Measurements from ENCODE around the gene BTBD9.

BTBD9 gene

GRCh38 chr6:38639498-38640215 is at the start of gene BTBD9:
TSS of gene BTBD9 (minus strand) at chr6:38639929.
- peak; percentile 83 for DNase-seq

GRCh38 chr6:38688579-38689087 is 48.9 kb upstream of the BTBD9 start:
- peak; percentile 29 for DNase-seq

- no peak for DNase-seq
These were observed 47.8 kb upstream of the BTBD9 start for GRCh38 chr6:38687549-38687948.

- DNase-seq: no peak
These were observed 47.3 kb upstream of the BTBD9 start for GRCh38 chr6:38687043-38687353.

- no peak for DNase-seq
These were observed 46.7 kb upstream of the BTBD9 start for GRCh38 chr6:38686270-38687042.

- DNase-seq: no peak
These were observed 45.2 kb upstream of the BTBD9 start for GRCh38 chr6:38684904-38685303.

GRCh38 chr6:38684237-38684636 is 44.5 kb upstream of the BTBD9 start:
- DNase-seq: no peak

GRCh38 chr6:38681850-38682249 is 42.1 kb upstream of the BTBD9 start:
- DNase-seq: no peak

GRCh38 chr6:38679668-38680067 is 39.9 kb upstream of the BTBD9 start:
- DNase-seq: no peak

- no peak for DNase-seq
These were observed 38.5 kb upstream of the BTBD9 start for GRCh38 chr6:38678178-38678760.

- DNase-seq: no peak
These were observed 37.3 kb upstream of the BTBD9 start for GRCh38 chr6:38676974-38677544.

- no peak for DNase-seq
These were observed 36.7 kb upstream of the BTBD9 start for GRCh38 chr6:38676236-38676973.

GRCh38 chr6:38673397-38674165 is 33.9 kb upstream of the BTBD9 start:
- DNase-seq: peak; percentile 43

GRCh38 chr6:38671885-38672467 is 32.2 kb upstream of the BTBD9 start:
- peak; percentile 85 for DNase-seq

GRCh38 chr6:38658418-38659167 is 18.9 kb upstream of the BTBD9 start:
- DNase-seq: no peak

GRCh38 chr6:38656896-38657295 is 17.2 kb upstream of the BTBD9 start:
- DNase-seq: no peak

GRCh38 chr6:38654263-38654662 is 14.5 kb upstream of the BTBD9 start:
- no peak for DNase-seq

GRCh38 chr6:38651121-38651784 is 11.5 kb upstream of the BTBD9 start:
- DNase-seq: no peak

- DNase-seq: no peak
These were observed 10.6 kb upstream of the BTBD9 start for GRCh38 chr6:38650207-38650752.

- DNase-seq: no peak
These were observed 10.0 kb upstream of the BTBD9 start for GRCh38 chr6:38649744-38650143.

Data from hematopoietic multipotent progenitor cell treated with erythropoietin and hydrocortisone succinate and interleukin-3 and kit ligand, for 6 days (in vitro differentiated cells).